ENCODE data around the gene SWT1. TPM values are rescaled to one million over a fixed set of nuclear protein-coding genes. Genes with fewer than 3 reads are reported as not detected.

The SWT1 gene, protein sequence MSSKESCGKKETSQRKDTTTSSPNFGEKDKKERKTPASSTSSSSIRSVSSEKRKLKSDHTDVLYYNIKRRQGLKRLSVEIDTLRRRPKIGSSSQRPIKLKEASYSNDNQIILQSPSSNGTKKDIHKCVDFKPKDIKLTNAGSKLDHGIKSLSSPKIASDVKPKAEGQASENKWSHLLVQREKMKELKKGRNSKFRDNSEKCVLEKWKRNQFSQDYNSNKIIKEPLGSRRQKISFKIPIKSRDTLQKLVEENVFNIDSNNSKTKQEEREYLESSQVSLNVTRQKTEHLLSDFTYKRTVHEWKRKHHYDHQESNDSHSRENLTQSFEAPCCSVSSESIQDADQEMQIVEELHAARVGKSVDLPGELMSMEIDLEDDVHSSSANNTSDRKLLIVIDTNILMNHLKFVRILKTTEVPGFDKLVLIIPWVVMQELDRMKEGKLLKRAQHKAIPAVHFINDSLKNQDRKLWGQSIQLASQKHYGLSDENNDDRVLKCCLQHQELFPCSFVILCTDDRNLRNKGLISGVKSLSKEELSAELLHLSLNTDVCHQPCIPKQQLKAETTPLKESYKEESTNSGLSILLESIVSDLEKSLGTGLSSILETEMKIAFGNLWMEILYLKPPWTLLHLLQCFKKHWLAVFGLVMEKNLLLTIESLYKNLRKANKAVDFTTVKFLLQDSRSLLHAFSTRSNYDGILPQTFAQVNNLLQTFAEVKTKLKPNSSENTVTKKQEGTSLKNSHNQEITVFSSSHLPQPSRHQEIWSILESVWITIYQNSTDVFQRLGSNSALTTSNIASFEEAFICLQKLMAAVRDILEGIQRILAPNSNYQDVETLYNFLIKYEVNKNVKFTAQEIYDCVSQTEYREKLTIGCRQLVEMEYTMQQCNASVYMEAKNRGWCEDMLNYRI
- total RNA-seq (2022; extraction: Qiagen RNA extraction), result 1.5 to 2.0 TPM (median 1.8 TPM) in 5 replicates

DNA sequence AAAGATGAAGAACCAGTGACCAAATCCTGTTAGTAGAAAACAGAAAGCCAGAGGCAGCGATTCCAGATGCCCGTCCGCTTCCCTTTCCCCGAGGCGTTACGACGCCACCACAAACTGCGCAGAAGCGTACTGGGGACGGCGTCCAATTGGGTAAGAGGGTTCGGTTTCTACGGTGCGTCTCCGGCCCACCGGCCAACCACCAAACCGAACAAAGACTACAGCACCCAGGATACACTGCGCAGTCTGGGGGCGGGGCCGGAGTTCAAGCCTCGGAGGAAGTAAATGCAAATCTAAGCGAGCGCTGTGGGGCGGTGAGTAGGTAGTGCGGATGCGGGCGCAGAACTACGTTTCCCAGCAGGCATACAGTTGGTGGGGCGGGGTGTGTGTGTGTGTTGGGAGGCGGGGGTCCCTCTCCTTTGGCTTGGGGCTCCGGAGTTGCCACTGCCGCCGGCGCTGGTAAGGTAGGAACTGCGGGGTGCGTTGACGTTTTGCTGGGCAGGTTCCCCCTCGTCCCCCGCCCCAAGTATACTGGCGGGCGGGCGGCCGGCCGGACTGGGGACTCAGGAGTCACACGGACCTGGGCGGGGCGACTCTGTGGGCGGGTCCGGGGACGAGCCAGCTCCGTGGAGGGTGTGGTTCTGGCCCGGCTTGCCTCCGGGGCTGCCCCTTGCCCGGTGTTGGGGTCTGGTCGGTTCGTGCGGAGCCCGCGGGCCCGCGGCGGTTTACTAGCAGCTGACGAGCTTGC lies at the start of gene SWT1, which contains the start of gene TRMT1L:
Gene SWT1 (plus strand): TSS at position 314 of the 745 bp plus-strand sequence. CDS start 3,675 bp downstream, outside the sequence.
Gene TRMT1L (minus strand): TSS at position 100 of the 745 bp plus-strand sequence. CDS start 241 bp downstream, outside the sequence.

DNA sequence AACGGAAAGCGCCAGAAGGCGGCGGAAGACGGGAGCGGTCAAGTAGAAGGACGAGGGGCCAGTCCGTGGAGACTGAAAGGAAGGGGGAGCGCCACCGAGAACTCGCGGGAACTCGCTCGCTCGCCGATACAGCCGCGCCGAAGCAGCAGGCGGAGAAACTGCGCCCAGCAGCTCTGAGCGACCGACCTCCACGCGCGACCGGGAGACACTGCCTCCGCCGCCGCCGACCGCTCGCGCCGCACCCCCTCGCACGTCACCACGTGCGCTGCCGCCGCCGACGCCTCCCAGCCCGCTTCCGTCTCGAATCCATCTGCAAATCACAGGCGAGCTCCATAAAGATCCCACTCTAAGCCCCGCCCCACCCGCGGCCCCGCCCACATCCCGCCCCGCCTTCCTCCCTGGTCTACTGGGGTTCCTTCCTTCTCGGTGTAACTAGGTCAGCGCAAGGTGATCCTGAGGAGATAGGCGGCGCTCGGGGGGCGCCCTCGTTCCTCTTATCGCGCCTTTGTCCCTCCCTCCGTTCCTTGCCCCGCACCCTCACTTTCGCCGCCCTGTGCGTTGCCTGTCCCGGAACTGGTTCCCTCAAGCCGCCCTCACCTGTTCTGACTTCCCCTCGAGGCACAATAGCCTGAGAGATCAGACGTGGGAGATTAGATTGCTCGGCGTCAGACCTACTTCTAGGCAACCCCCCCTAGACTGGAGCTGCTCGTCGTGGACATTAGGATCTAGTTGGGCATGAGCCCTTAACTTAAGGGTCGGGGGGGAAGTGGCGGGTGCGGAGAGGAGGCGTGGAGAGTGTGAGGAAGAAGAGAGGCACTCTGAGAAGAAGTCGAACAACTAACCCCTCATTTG lies 160.3 kb downstream of the SWT1 start, which contains the start of gene IVNS1ABP:
Gene IVNS1ABP (minus strand): TSS at position 210 of the 852 bp plus-strand sequence. CDS start 7,750 bp downstream, outside the sequence.

Other genes starting within 250 kb of the SWT1 start
- gene NIBAN1, start 182.7 kb upstream of the SWT1 start, total RNA-seq (2022; extraction: Qiagen RNA extraction), result 0.85 to 1.2 TPM (median 1.1 TPM) in 5 replicates
- gene RNF2, start 111.6 kb upstream of the SWT1 start, total RNA-seq (2022; extraction: Qiagen RNA extraction), result 18.6 to 22.2 TPM (median 19.6 TPM) in 5 replicates
- 10.9 to 17.3 TPM (median 14.3 TPM) in 5 replicates for gene TRMT1L, start 214 bp upstream of the SWT1 start, total RNA-seq (2022; extraction: Qiagen RNA extraction)
- 24.0 to 28.5 TPM (median 26.2 TPM) in 5 replicates for gene IVNS1ABP, start 160.1 kb downstream of the SWT1 start, total RNA-seq (2022; extraction: Qiagen RNA extraction)

Measured in A549 treated with dexamethasone at 1 μM for 4 hours (cell line).